H1 (cell line): ENCODE data around the gene CDS2. TPM values are rescaled to one million over a fixed set of nuclear protein-coding genes. Genes with fewer than 3 reads are reported as not detected.

ENCODE experiments used
- CTCF ChIA-PET: fragments of 300-600 bp; sonication (Branson Sonifier 250); formaldehyde crosslinking; loops from one replicate; lab custom pipeline; 2021; ENCODE audit not compliant: partially characterized antibody; lab: Charles Lee
- POLR2A ChIA-PET: fragments of 300-600 bp; sonication (Branson Sonifier 250); formaldehyde crosslinking; loops from one replicate; lab custom pipeline; 2021; ENCODE audit warnings: inconsistent platforms; ENCODE audit not compliant: partially characterized antibody; lab: Charles Lee
- DNase-seq, 2 experiments: peaks; one replicate each; pipeline versions ENCODE4 v3.0.0 to v3.0.0-alpha.2; 2010 to 2022; ENCODE audit warnings: low spot score in 2 of 2, low read depth in 1 of 2, mixed read lengths in 1 of 2
- FAIRE-seq: peaks from 2 replicates; lab custom pipeline; 2011; peaks lifted over from hg19 to GRCh38; lab: Jason Lieb, UNC
- H2AFZ ChIP-seq: 2 replicates; pipeline ENCODE4 v1.8.1; 2012; ENCODE audit warnings: low read length, inconsistent platforms
- H2AK5ac ChIP-seq: 2 replicates; pipeline ENCODE4 v1.6.1; 2013; ENCODE audit warnings: low read depth, low read length
- H2BK120ac ChIP-seq: replicated peaks from 2 replicates; pipeline ENCODE3; 2013; ENCODE audit warnings: low read depth, low read length, inconsistent platforms
- H2BK12ac ChIP-seq: 2 replicates; pipeline ENCODE4 v1.6.1; 2013; ENCODE audit warnings: low read depth, low read length
- H2BK15ac ChIP-seq: 2 replicates; pipeline ENCODE4 v1.6.1; 2013; ENCODE audit warnings: low read length
- H2BK20ac ChIP-seq: 2 replicates; pipeline ENCODE4 v1.6.1; 2013; ENCODE audit warnings: low read length
- H2BK5ac ChIP-seq: 2 replicates; pipeline ENCODE4 v1.6.1; 2013; ENCODE audit warnings: low read depth, low read length
- H3K14ac ChIP-seq: 2 replicates; pipeline ENCODE4 v1.6.1; 2013; ENCODE audit warnings: inconsistent platforms; ENCODE audit not compliant: insufficient read length
- H3K18ac ChIP-seq: 2 replicates; pipeline ENCODE4 v1.6.1; 2013; ENCODE audit warnings: low read length; ENCODE audit errors: extremely low read depth
- H3K23ac ChIP-seq: 2 replicates; pipeline ENCODE4 v1.6.1; 2013; ENCODE audit warnings: inconsistent platforms; ENCODE audit not compliant: insufficient read length
- H3K23me2 ChIP-seq: 2 replicates; pipeline ENCODE4 v1.6.1; 2013; ENCODE audit warnings: low read depth, low read length
- H3K27ac ChIP-seq: 2 replicates; pipeline ENCODE4 v1.6.1; 2011; ENCODE audit warnings: low read depth, low read length, inconsistent platforms
- H3K27me3 ChIP-seq, 4 experiments: replicated peaks in 1 of 4; 1 replicate in 1 of 4; 2 replicates in 3 of 4; pipeline versions ENCODE4 v1.6.1 to v1.8.1; 2011 to 2013; ENCODE audit warnings: low read length in 3 of 4, mild to moderate bottlenecking in 3 of 4, inconsistent platforms in 2 of 4, mixed read lengths in 2 of 4, moderate library complexity in 1 of 4; ENCODE audit not compliant: control insufficient read depth in 3 of 4, insufficient read depth in 3 of 4; ENCODE audit errors: extremely low read depth in 1 of 4
- H3K36me3 ChIP-seq, 4 experiments: 2 replicates each; pipeline versions ENCODE4 v1.6.1 to v1.8.1; 2011 to 2013; ENCODE audit warnings: mild to moderate bottlenecking in 4 of 4, low read length in 3 of 4, moderate library complexity in 2 of 4, control low read depth in 1 of 4, inconsistent platforms in 1 of 4; ENCODE audit not compliant: insufficient read depth in 4 of 4, control insufficient read depth in 2 of 4
- H3K4ac ChIP-seq: replicated peaks from 2 replicates; pipeline ENCODE3; 2013; ENCODE audit warnings: low read length, low read depth, mixed read lengths, inconsistent platforms; ENCODE audit not compliant: insufficient read length
- H3K4me1 ChIP-seq, 4 experiments: replicated peaks in 1 of 4; 1 replicate in 1 of 4; 2 replicates in 3 of 4; pipeline versions ENCODE4 v1.6.1 to v1.8.1; 2011 to 2013; ENCODE audit warnings: low read length in 3 of 4, inconsistent platforms in 2 of 4, mixed read lengths in 1 of 4; ENCODE audit not compliant: insufficient read depth in 4 of 4, control insufficient read depth in 3 of 4
- H3K4me2 ChIP-seq, 2 experiments: 2 replicates each; pipeline versions ENCODE4 v1.6.1 to v1.8.1; 2011 to 2013; ENCODE audit warnings: low read depth in 2 of 2, low read length in 2 of 2, control low read depth in 1 of 2, inconsistent platforms in 1 of 2, mild to moderate bottlenecking in 1 of 2; ENCODE audit not compliant: insufficient read depth in 1 of 2
- H3K4me3 ChIP-seq, 4 experiments: fragments of 200-600, 300-600 bp in 1 of 4; sonication (generic), shearing (Covaris generic), sonication (Bioruptor Twin) in 1 of 4; 2 replicates each; pipeline versions ENCODE4 v1.5.1 to v1.8.1; 2011 to 2016; ENCODE audit warnings: low read length in 4 of 4, low read depth in 3 of 4, control low read depth in 2 of 4, inconsistent platforms in 2 of 4, mild to moderate bottlenecking in 2 of 4, mixed read lengths in 1 of 4, moderate library complexity in 1 of 4; ENCODE audit not compliant: insufficient read depth in 2 of 4; ENCODE audit errors: extremely low read depth in 1 of 4
- H3K56ac ChIP-seq: replicated peaks from 2 replicates; pipeline ENCODE3; 2013; ENCODE audit warnings: low read depth, mild to moderate bottlenecking, mixed read lengths, low read length, inconsistent platforms; ENCODE audit not compliant: insufficient read length
- H3K79me1 ChIP-seq: 2 replicates; pipeline ENCODE4 v1.6.1; 2013; ENCODE audit warnings: low read depth, low read length, control low read depth
- H3K79me2 ChIP-seq, 2 experiments: 2 replicates each; pipeline versions ENCODE4 v1.6.1 to v1.8.1; 2012 to 2013; ENCODE audit warnings: low read length in 2 of 2, mild to moderate bottlenecking in 2 of 2, inconsistent platforms in 1 of 2; ENCODE audit not compliant: insufficient read depth in 2 of 2, control insufficient read depth in 1 of 2
- H3K9ac ChIP-seq, 4 experiments: replicated peaks in 1 of 4; 1 replicate in 1 of 4; 2 replicates in 3 of 4; pipeline versions ENCODE4 v1.6.1 to v1.8.1; 2011 to 2013; ENCODE audit warnings: low read depth in 3 of 4, low read length in 3 of 4, control low read depth in 2 of 4, mild to moderate bottlenecking in 2 of 4, moderate library complexity in 2 of 4, inconsistent platforms in 1 of 4; ENCODE audit errors: extremely low read depth in 1 of 4
- H3K9me3 ChIP-seq, 2 experiments: 2 replicates each; pipeline versions ENCODE4 v1.6.1 to v1.8.1; 2012 to 2013; ENCODE audit warnings: mild to moderate bottlenecking in 2 of 2, moderate library complexity in 2 of 2, control low read depth in 1 of 2, inconsistent platforms in 1 of 2, low read depth in 1 of 2, low read length in 1 of 2, mixed read lengths in 1 of 2; ENCODE audit not compliant: insufficient read depth in 2 of 2
- H4K20me1 ChIP-seq, 2 experiments: replicated peaks in 1 of 2; 2 replicates each; pipeline versions ENCODE3 to v1.8.1; 2011 to 2013; ENCODE audit warnings: inconsistent platforms in 2 of 2, low read length in 2 of 2, mild to moderate bottlenecking in 1 of 2; ENCODE audit not compliant: insufficient read depth in 2 of 2, control insufficient read depth in 1 of 2
- H4K5ac ChIP-seq: 2 replicates; pipeline ENCODE4 v1.6.1; 2013; ENCODE audit warnings: low read length, low read depth, mixed read lengths, inconsistent platforms; ENCODE audit not compliant: insufficient read length
- H4K8ac ChIP-seq: 2 replicates; pipeline ENCODE4 v1.8.0; 2013; ENCODE audit warnings: mild to moderate bottlenecking, moderate library complexity, low read length, inconsistent platforms; ENCODE audit not compliant: insufficient read depth; ENCODE audit errors: extremely low read depth
- H4K91ac ChIP-seq: replicated peaks from 2 replicates; pipeline ENCODE3; 2013; ENCODE audit warnings: low read length, mixed read lengths, inconsistent platforms; ENCODE audit not compliant: insufficient read length
- CHD2 ChIP-seq: IDR thresholded peaks from 2 replicates; pipeline ENCODE4 v1.6.1; 2012; ENCODE audit warnings: low read length, improper control_type of control experiment
- EZH2 ChIP-seq: fragments of 200-600 bp; sonication (generic); IDR thresholded peaks from 2 replicates; pipeline ENCODE4 v1.7.1; 2012; ENCODE audit warnings: low read depth, mild to moderate bottlenecking, moderate library complexity, low read length, inconsistent platforms; ENCODE audit not compliant: severe bottlenecking
- HDAC2 ChIP-seq, 2 experiments: fragments of 300-600 bp in 1 of 2; sonication (generic) in 1 of 2; IDR thresholded peaks; 2 replicates each; pipeline ENCODE4 v1.6.1; 2011 to 2012; ENCODE audit warnings: low read depth in 2 of 2, low read length in 2 of 2, mild to moderate bottlenecking in 2 of 2, moderate library complexity in 2 of 2, borderline replicate concordance in 1 of 2, inconsistent platforms in 1 of 2
- TBP ChIP-seq: IDR thresholded peaks from 2 replicates; pipeline ENCODE4 v1.6.1; 2011; ENCODE audit warnings: low read depth, low read length, improper control_type of control experiment
- WGBS, 2 experiments: shearing (Covaris generic) in 1 of 2; methylation state at CpG; one replicate each; pipeline versions ENCODE4 v1.1.6 to v1.1.7; 2013 to 2015; ENCODE audit warnings: low lambda C conversion rate in 2 of 2, mixed read lengths in 2 of 2, inconsistent platforms in 1 of 2, low coverage in 1 of 2, missing lambda C conversion rate in 1 of 2; ENCODE audit not compliant: insufficient replicate concordance in 2 of 2, insufficient coverage in 1 of 2, insufficient read length in 1 of 2; ENCODE audit errors: extremely low coverage in 1 of 2, missing lambda C conversion rate in 1 of 2; 5-methylcytosine and 5-hydroxymethylcytosine counted together
- polyA plus RNA-seq, 7 experiments: library from polyadenylated mRNA; depleted of rRNA in 3 of 7; stranded (reverse) in 5 of 7; unstranded in 2 of 7; fragments of >200 nt in 5 of 7; fragments of 200-250 nt in 2 of 7; gene quantifications; 1 replicate in 5 of 7; 2 replicates in 1 of 7; 4 replicates in 1 of 7; pipeline versions ENCODE4 v1.2.1 to v1.2.3, GENCODE V29; 2011 to 2013; ENCODE audit warnings: missing spikeins in 2 of 7, mixed read lengths in 2 of 7
- total RNA-seq: library from RNA; stranded (reverse); fragmentation: NEBNext Ultra II Directional; extraction: Animal tissue kit (Norgen Biotek cat#: 25700); gene quantifications from 2 replicates; pipeline ENCODE4 v1.2.1, GENCODE V29; 2021

CDS2 gene
- total and polyA plus RNA-seq, 2 of the 8 experiments (the other 6 are each of a cell fraction or from before 2014, with no cell fraction given) = 54.0 to 56.2 TPM

GRCh38 chr20:5188736-5189135, 61.9 kb downstream of the CDS2 start:
- H3K18ac ChIP-seq = no peak overlapping the region
- no peak overlapping the region for H3K23ac ChIP-seq
- no peak for TF ChIP-seq CHD2
- no peak for TF ChIP-seq EZH2
- TF ChIP-seq HDAC2 (IDR thresholded peaks at IDR 0.05; ENCODE audit: borderline replicate concordance in 1 of 2, low read depth in 2 of 2, low read length in 2 of 2) = no peak
- no peak for TF ChIP-seq TBP
- POLR2A ChIA-PET = interaction anchor here (0.8 to 3.0 kb wide), 2 partner anchors 70 to 73 kb away, joined by 3 to 10 read pairs; no protein-coding TSS in a partner anchor
- WGBS, 2 experiments = 81% methylated on average over 7 of the region's 7 CpGs; no CpG with 5 or more reads in 1 of the 2 experiments
- no peaks in the 10 kb centered on the region for H3K27me3 ChIP-seq
- H2BK120ac ChIP-seq = no peak overlapping the region
- peaks cover 0 to 21% (median 8%) of the 10 kb centered on the region in 4 experiments; a peak in 7 of 8 replicates for H3K36me3 ChIP-seq
- H2AFZ ChIP-seq = no peak overlapping the region
- H3K79me2 ChIP-seq = no peaks in the 10 kb centered on the region
- H2BK5ac ChIP-seq = no peak overlapping the region
- H3K4me1 ChIP-seq = peaks cover 0 to 4% (median 0%) of the 10 kb centered on the region in 4 experiments; a peak in 3 of 7 replicates
- no peak overlapping the region for H3K9ac ChIP-seq
- no peaks in the 10 kb centered on the region for H3K79me1 ChIP-seq
- H3K4me2 ChIP-seq = no peak overlapping the region
- H3K23me2 ChIP-seq = no peaks in the 10 kb centered on the region
- H3K4ac ChIP-seq = no peak overlapping the region
- H3K4me3 ChIP-seq = no peak overlapping the region
- H3K14ac ChIP-seq = no peak overlapping the region
- H3K56ac ChIP-seq = no peak overlapping the region
- no peak overlapping the region for H2BK15ac ChIP-seq
- H3K27ac ChIP-seq = no peak overlapping the region
- CTCF ChIA-PET = interaction anchor here (1.4 to 4.3 kb wide), 2 partner anchors 17 to 73 kb away, joined by 5 to 14 read pairs; no protein-coding TSS in a partner anchor
- H4K91ac ChIP-seq = no peak overlapping the region
- DNase-seq (no peak), FAIRE-seq (peak; percentile 45)
- H4K20me1 ChIP-seq = peaks cover 1 to 3% of the 10 kb centered on the region in 2 experiments
- no peaks in the 10 kb centered on the region for H3K9me3 ChIP-seq
- no peak overlapping the region for H4K8ac ChIP-seq
- no peak overlapping the region for H2BK12ac ChIP-seq
- H2AK5ac ChIP-seq = no peak overlapping the region
- H4K5ac ChIP-seq = no peak overlapping the region
- H2BK20ac ChIP-seq = no peak overlapping the region
